ENCODE results near the gene MORN1.

Gene MORN1

DNA sequence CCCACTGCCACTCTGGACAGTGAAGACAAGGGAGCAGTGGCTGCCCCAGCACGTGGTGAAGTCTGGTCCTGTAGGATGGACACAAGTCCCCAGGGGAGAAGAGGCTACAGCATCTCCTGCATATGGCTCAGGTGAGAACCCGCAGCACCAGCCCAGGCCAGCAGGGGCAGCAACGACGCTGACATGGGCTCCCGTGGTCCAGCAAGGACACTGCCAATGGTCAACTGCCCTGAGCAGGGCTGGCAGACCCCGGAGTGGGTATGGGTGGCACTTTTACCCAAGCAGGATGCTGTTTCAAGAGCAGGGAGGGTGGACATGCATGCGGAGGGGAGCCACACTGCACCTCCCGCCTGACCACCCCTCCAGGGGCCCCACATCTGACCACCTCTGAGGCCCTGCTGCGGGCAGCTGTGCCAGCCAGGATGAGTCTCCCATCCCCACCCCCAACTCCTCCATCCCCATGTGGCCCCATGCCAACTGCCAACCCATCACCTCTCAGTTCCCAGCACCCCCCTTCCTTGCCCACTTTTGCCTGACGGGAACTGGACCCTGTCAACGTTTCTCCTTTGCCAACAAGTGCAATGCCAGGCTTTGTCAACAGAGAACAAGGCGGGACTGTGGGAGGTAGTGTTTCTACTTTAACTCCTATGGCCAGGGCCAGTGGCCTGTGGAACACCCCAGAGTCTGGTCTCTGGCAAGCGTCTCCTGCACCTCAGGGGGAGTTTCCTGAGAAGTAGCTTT, 8.6 kb downstream of the MORN1 start:
- Histone ChIP-seq H3K79me2 (ENCODE audit: insufficient read depth, low read length) (no peaks in the 10 kb centered on the region), H3K4me2 (ENCODE audit: low read depth, low read length, poor library complexity, severe bottlenecking) (no peak overlapping the region)

GRCh38 chr1:2381741-2382620, 9.4 kb downstream of the MORN1 start:
- H4K20me1 ChIP-seq (ENCODE audit: low read depth, low read length), result no peaks in the 10 kb centered on the region
- H3K27ac ChIP-seq (ENCODE audit: low read depth, low read length), result no peak overlapping the region
- TF ChIP-seq, protein P1, sequence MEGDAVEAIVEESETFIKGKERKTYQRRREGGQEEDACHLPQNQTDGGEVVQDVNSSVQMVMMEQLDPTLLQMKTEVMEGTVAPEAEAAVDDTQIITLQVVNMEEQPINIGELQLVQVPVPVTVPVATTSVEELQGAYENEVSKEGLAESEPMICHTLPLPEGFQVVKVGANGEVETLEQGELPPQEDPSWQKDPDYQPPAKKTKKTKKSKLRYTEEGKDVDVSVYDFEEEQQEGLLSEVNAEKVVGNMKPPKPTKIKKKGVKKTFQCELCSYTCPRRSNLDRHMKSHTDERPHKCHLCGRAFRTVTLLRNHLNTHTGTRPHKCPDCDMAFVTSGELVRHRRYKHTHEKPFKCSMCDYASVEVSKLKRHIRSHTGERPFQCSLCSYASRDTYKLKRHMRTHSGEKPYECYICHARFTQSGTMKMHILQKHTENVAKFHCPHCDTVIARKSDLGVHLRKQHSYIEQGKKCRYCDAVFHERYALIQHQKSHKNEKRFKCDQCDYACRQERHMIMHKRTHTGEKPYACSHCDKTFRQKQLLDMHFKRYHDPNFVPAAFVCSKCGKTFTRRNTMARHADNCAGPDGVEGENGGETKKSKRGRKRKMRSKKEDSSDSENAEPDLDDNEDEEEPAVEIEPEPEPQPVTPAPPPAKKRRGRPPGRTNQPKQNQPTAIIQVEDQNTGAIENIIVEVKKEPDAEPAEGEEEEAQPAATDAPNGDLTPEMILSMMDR (IDR thresholded peaks at IDR 0.05; ENCODE audit: insufficient read depth, low read length, poor library complexity, severe bottlenecking), result peak; percentile 91
- no peak for TF ChIP-seq EZH2phosphoT487 (conservative IDR thresholded peaks at IDR 0.05; ENCODE audit: low read length)
- no peak overlapping the region for H2AFZ ChIP-seq (ENCODE audit: low read depth, low read length, severe bottlenecking)
- no peaks in the 10 kb centered on the region for H3K9me3 ChIP-seq (ENCODE audit: insufficient read depth, low read length)
- no peak overlapping the region for H3K4me2 ChIP-seq (ENCODE audit: low read depth, low read length, poor library complexity, severe bottlenecking)
- no peak overlapping the region for H3K9ac ChIP-seq (ENCODE audit: low read length)
- no peaks in the 10 kb centered on the region for H3K9me2 ChIP-seq (replicated peaks; ENCODE audit: insufficient read depth, low read length)
- H3K4me3 ChIP-seq (ENCODE audit: insufficient read depth, low read length, poor library complexity, severe bottlenecking), result no peak overlapping the region
- H3K79me2 ChIP-seq (ENCODE audit: insufficient read depth, low read length), result no peaks in the 10 kb centered on the region
- no peaks in the 10 kb centered on the region for H3F3A ChIP-seq (ENCODE audit: insufficient read depth)
- no peaks in the 10 kb centered on the region for H3K36me3 ChIP-seq (ENCODE audit: low read length)
- H3K27me3 ChIP-seq (ENCODE audit: low read length), result no peaks in the 10 kb centered on the region

More for the DNA sequence above, 8.6 kb downstream of the MORN1 start:
- H3K36me3 ChIP-seq (ENCODE audit: low read length), result no peaks in the 10 kb centered on the region
- H3K27ac ChIP-seq (ENCODE audit: low read depth, low read length), result no peak overlapping the region
- H3K9me2 ChIP-seq (replicated peaks; ENCODE audit: insufficient read depth, low read length), result no peaks in the 10 kb centered on the region
- no peaks in the 10 kb centered on the region for H4K20me1 ChIP-seq (ENCODE audit: low read depth, low read length)
- no peak overlapping the region for H3K4me3 ChIP-seq (ENCODE audit: insufficient read depth, low read length, poor library complexity, severe bottlenecking)
- no peaks in the 10 kb centered on the region for H3K9me3 ChIP-seq (ENCODE audit: insufficient read depth, low read length)
- no peak for TF ChIP-seq EZH2phosphoT487 (conservative IDR thresholded peaks at IDR 0.05; ENCODE audit: low read length)
- TF ChIP-seq, protein P1 (IDR thresholded peaks at IDR 0.05; ENCODE audit: insufficient read depth, low read length, poor library complexity, severe bottlenecking), result no peak
- no peaks in the 10 kb centered on the region for H3K27me3 ChIP-seq (ENCODE audit: low read length)
- no peaks in the 10 kb centered on the region; the same call in 1 of the 2 replicates for H3F3A ChIP-seq (ENCODE audit: insufficient read depth)
- H2AFZ ChIP-seq (ENCODE audit: low read depth, low read length, severe bottlenecking), result no peak overlapping the region
- H3K9ac ChIP-seq (ENCODE audit: low read length), result no peak overlapping the region

DNA sequence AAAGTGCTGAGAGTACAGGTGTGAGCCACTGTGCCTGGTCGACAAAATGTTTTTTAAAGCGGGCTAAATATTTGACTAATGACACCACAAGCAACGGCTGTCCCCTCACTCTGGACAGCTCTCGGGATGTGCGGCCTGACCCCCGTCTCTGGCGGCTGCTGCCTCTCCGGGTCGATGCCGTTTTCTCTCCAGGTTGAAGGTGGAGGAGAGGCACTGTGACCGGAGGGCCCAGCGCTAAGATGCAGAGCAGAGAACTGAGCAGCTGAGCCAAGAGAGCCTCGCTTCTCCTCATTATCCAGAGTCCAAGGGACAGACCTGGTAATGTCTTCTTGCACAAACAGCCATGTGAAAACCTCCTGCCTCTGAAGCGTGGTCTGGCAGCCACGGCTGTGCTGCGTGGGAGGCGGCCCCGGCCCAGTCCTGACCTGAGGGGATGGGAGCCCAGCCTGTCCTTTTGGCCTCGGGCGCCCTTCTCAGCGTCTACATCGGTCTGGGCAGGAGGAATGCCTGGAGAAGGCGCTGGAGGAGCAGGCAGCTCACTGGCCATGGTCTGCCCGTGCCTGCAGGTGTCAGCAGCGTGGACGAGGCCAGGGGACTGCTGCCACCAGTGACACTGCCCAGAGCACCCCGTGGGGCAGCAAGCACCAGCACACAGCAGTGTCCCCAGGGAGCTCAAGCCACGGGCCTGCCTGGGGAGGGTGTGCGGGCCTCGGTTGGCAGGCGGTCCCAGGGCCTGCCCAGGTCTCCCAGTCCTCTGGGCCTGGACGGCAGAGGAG, 10.3 kb downstream of the MORN1 start:
- Histone ChIP-seq H3K4me2 (ENCODE audit: low read depth, low read length, poor library complexity, severe bottlenecking) (no peak overlapping the region), H4K20me1 (ENCODE audit: low read depth, low read length) (no peaks in the 10 kb centered on the region), H3K9ac (ENCODE audit: low read length) (no peak overlapping the region), H3K27ac (ENCODE audit: low read depth, low read length) (no peak overlapping the region), H3K36me3 (ENCODE audit: low read length) (no peaks in the 10 kb centered on the region), H3K4me3 (ENCODE audit: insufficient read depth, low read length, poor library complexity, severe bottlenecking) (no peak overlapping the region), H2AFZ (ENCODE audit: low read depth, low read length, severe bottlenecking) (no peak overlapping the region), H3K9me3 (ENCODE audit: insufficient read depth, low read length) (no peaks in the 10 kb centered on the region), H3K27me3 (ENCODE audit: low read length) (no peaks in the 10 kb centered on the region), H3K79me2 (ENCODE audit: insufficient read depth, low read length) (no peaks in the 10 kb centered on the region), H3K9me2 (replicated peaks; ENCODE audit: insufficient read depth, low read length) (no peaks in the 10 kb centered on the region), H3F3A (ENCODE audit: insufficient read depth) (no peaks in the 10 kb centered on the region)
- TF ChIP-seq EZH2phosphoT487 (conservative IDR thresholded peaks at IDR 0.05; ENCODE audit: low read length), result no peak
- TF ChIP-seq, protein P1 (IDR thresholded peaks at IDR 0.05; ENCODE audit: insufficient read depth, low read length, poor library complexity, severe bottlenecking), result no peak
